Raji (cell line): ENCODE results near the gene SOX1.

Experiments used
- POLR2A ChIP-seq: IDR thresholded peaks from 2 replicates; pipeline ENCODE4 v1.6.1; 2011; ENCODE audit warnings: low read depth, low read length, control low read depth; ENCODE audit not compliant: insufficient read depth

SOX1 gene

GRCh38 chr13:112063807-112064206 lies 3.1 kb upstream of the SOX1 start:
- no peak for TF ChIP-seq POLR2A

GRCh38 chr13:112064222-112064621 lies 2.7 kb upstream of the SOX1 start:
- TF ChIP-seq POLR2A = no peak

- TF ChIP-seq POLR2A = no peak
These were observed 1.5 kb upstream of the SOX1 start for GRCh38 chr13:112065521-112065866.

GRCh38 chr13:112065867-112066623 lies 904 bp upstream of the SOX1 start:
- TF ChIP-seq POLR2A = no peak

GRCh38 chr13:112066624-112067004 lies 335 bp upstream of the SOX1 start:
- no peak for TF ChIP-seq POLR2A

- no peak for TF ChIP-seq POLR2A
These were observed 1.1 kb downstream of the SOX1 start for GRCh38 chr13:112067871-112068539.

GRCh38 chr13:112068540-112069060 lies 1.7 kb downstream of the SOX1 start:
- TF ChIP-seq POLR2A = no peak

GRCh38 chr13:112069061-112069844 lies 2.3 kb downstream of the SOX1 start:
- TF ChIP-seq POLR2A = no peak

GRCh38 chr13:112069845-112070251 lies 2.9 kb downstream of the SOX1 start:
- no peak for TF ChIP-seq POLR2A

GRCh38 chr13:112071102-112071722 lies 4.3 kb downstream of the SOX1 start:
- TF ChIP-seq POLR2A = no peak

- no peak for TF ChIP-seq POLR2A
These were observed 5.0 kb downstream of the SOX1 start for GRCh38 chr13:112071723-112072533.

GRCh38 chr13:112072534-112073244 lies 5.7 kb downstream of the SOX1 start:
- no peak for TF ChIP-seq POLR2A

GRCh38 chr13:112073245-112074138 lies 6.5 kb downstream of the SOX1 start:
- no peak for TF ChIP-seq POLR2A

GRCh38 chr13:112074139-112074865 lies 7.4 kb downstream of the SOX1 start:
- no peak for TF ChIP-seq POLR2A
